WTC11 (cell line): ENCODE data around the gene LRRC1. TPM values are rescaled to one million over a fixed set of nuclear protein-coding genes. Genes with fewer than 3 reads are reported as not detected.

Source experiments
- ATAC-seq: fragments of 200-7000 bp; cut with Tn5 transposase; 2 replicates; pipeline ENCODE4 v1.10.0; 2021; ENCODE audit warnings: mild to moderate bottlenecking, moderate library complexity
- CTCF ChIA-PET: fragments of 300-600 bp; sonication (Branson Sonifier 250); formaldehyde crosslinking; loops from one replicate; lab custom pipeline; 2021; ENCODE audit warnings: antibody characterized with exemption; lab: Charles Lee
- POLR2A ChIA-PET: fragments of 350-600 bp; sonication (Branson Sonifier 250); formaldehyde crosslinking; loops from one replicate; lab custom pipeline; 2021; ENCODE audit warnings: antibody characterized with exemption; lab: Charles Lee
- DNase-seq: peaks from one replicate; pipeline ENCODE4 v3.0.0; 2021; ENCODE audit warnings: low spot score
- H3K27ac Mint-ChIP-seq: 2 replicates; pipeline ENCODE4 v1.8.0; 2021; ENCODE audit warnings: mixed read lengths
- H3K27me3 Mint-ChIP-seq: 2 replicates; pipeline ENCODE4 v1.8.0; 2021; ENCODE audit warnings: low read depth, mild to moderate bottlenecking, moderate library complexity, mixed read lengths
- H3K36me3 Mint-ChIP-seq: 2 replicates; pipeline ENCODE4 v1.8.0; 2021; ENCODE audit warnings: mixed read lengths
- H3K4me1 Mint-ChIP-seq: 2 replicates; pipeline ENCODE4 v1.8.0; 2022; ENCODE audit warnings: mixed read lengths
- H3K4me3 Mint-ChIP-seq: 2 replicates; pipeline ENCODE4 v1.8.0; 2021; ENCODE audit warnings: mild to moderate bottlenecking, moderate library complexity, mixed read lengths
- H3K9me3 Mint-ChIP-seq: 2 replicates; pipeline ENCODE4 v1.8.0; 2021; ENCODE audit warnings: mixed read lengths
- ATF1 ChIP-seq: sonication (generic); formaldehyde crosslinking; IDR thresholded peaks from 2 replicates; pipeline ENCODE4 v1.8.1; 2023; ENCODE audit warnings: mild to moderate bottlenecking, moderate library complexity, missing genetic modification reagents
- CREM ChIP-seq: sonication (generic); formaldehyde crosslinking; IDR thresholded peaks from 2 replicates; pipeline ENCODE4 v1.8.1; 2022; ENCODE audit warnings: mild to moderate bottlenecking, missing genetic modification reagents, moderate library complexity
- ETV6 ChIP-seq: sonication (generic); formaldehyde crosslinking; IDR thresholded peaks from 2 replicates; pipeline ENCODE4 v1.8.1; 2022; ENCODE audit warnings: mild to moderate bottlenecking, missing genetic modification reagents
- FOXJ3 ChIP-seq: sonication (generic); formaldehyde crosslinking; IDR thresholded peaks from 2 replicates; pipeline ENCODE4 v1.9.0; 2021; ENCODE audit warnings: missing genetic modification reagents, mild to moderate bottlenecking, borderline replicate concordance
- GABPB1 ChIP-seq: sonication (generic); formaldehyde crosslinking; IDR thresholded peaks from 2 replicates; pipeline ENCODE4 v1.8.1; 2023; ENCODE audit warnings: mild to moderate bottlenecking, missing genetic modification reagents
- JUN ChIP-seq: sonication (generic); formaldehyde crosslinking; IDR thresholded peaks from 2 replicates; pipeline ENCODE4 v1.8.0; 2023; ENCODE audit warnings: mild to moderate bottlenecking, missing genetic modification reagents
- NFATC4 ChIP-seq: fragments of 250-450 bp; sonication (Bioruptor Pico); IDR thresholded peaks from 2 replicates; pipeline ENCODE4 v1.9.0; 2021; ENCODE audit warnings: mild to moderate bottlenecking
- NFE2L1 ChIP-seq: sonication (generic); formaldehyde crosslinking; IDR thresholded peaks from 2 replicates; pipeline ENCODE4 v1.8.1; 2023; ENCODE audit warnings: missing genetic modification reagents
- NFYB ChIP-seq: sonication (generic); formaldehyde crosslinking; conservative IDR thresholded peaks from 2 replicates; pipeline ENCODE4 v1.8.0; 2022; ENCODE audit warnings: low read depth, missing genetic modification reagents
- PRRX2 ChIP-seq: fragments of 250-450 bp; sonication (Bioruptor Pico); IDR thresholded peaks from 2 replicates; pipeline ENCODE4 v1.8.0; 2021; ENCODE audit warnings: mild to moderate bottlenecking
- SOX15 ChIP-seq: fragments of 250-450 bp; sonication (Bioruptor Pico); IDR thresholded peaks from 2 replicates; pipeline ENCODE4 v1.9.0; 2021; ENCODE audit warnings: mild to moderate bottlenecking
- TP53 ChIP-seq: sonication (generic); formaldehyde crosslinking; IDR thresholded peaks from 2 replicates; pipeline ENCODE4 v1.8.1; 2023; ENCODE audit warnings: mild to moderate bottlenecking, missing genetic modification reagents
- ZBTB43 ChIP-seq: sonication (generic); formaldehyde crosslinking; IDR thresholded peaks from 2 replicates; pipeline ENCODE4 v1.8.1; 2023; ENCODE audit warnings: mild to moderate bottlenecking, missing genetic modification reagents
- ZNF121 ChIP-seq: sonication (generic); formaldehyde crosslinking; IDR thresholded peaks from 2 replicates; pipeline ENCODE4 v1.8.0; 2023; ENCODE audit warnings: missing genetic modification reagents
- ZNF396 ChIP-seq: fragments of 250-450 bp; sonication (Bioruptor Pico); IDR thresholded peaks from 2 replicates; pipeline ENCODE4 v1.8.0; 2021; ENCODE audit warnings: mild to moderate bottlenecking, moderate library complexity, borderline replicate concordance
- ZNF423 ChIP-seq: fragments of 250-450 bp; sonication (Bioruptor Pico); IDR thresholded peaks from 2 replicates; pipeline ENCODE4 v2.1.2; 2022; ENCODE audit warnings: mild to moderate bottlenecking, moderate library complexity
- ZNF532 ChIP-seq: fragments of 250-450 bp; sonication (Bioruptor Pico); IDR thresholded peaks from 2 replicates; pipeline ENCODE4 v1.9.0; 2021; ENCODE audit warnings: mild to moderate bottlenecking, borderline replicate concordance
- total RNA-seq: library from RNA; stranded (reverse); gene quantifications from 3 replicates; pipeline ENCODE4 v1.2.3, GENCODE V29; 2021
- TF ChIP-seq, protein P1 (sequence below): sonication (generic); formaldehyde crosslinking; IDR thresholded peaks from 2 replicates; pipeline ENCODE4 v1.8.0; 2023; ENCODE audit warnings: mild to moderate bottlenecking, missing genetic modification reagents

The LRRC1 gene
- total RNA-seq, 1 experiment from 2014 or later, result 12.7 TPM

DNA sequence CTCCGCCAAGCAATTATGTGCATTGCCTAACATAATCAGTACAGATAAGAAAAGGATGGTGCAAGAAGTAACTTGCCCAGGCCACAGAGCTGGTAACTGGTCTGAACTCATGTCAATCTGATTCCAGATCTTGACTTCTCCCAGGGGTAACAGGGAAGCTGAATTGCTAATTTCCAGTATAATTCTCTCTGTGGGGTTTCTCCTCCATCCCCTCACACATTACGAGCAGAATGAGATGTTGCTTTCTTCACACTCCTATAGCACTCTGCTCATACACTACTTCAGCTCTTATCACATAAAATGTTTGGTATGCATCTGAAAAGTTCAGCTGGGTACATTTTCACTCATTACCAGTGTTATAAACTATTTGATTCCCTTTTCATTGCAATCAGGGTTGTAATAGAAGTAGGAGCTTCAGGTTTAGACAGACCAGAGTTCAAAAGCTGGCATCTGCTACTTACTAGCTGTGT, 24.0 kb upstream of the LRRC1 start:
- Mint-ChIP-seq H3K4me1 (peaks cover 16% of the 10 kb centered on the region), H3K27me3 (peaks cover under 1% of the 10 kb centered on the region; the same call in 1 of the 2 replicates), H3K27ac (no peak overlapping the region), H3K4me3 (no peak overlapping the region), H3K9me3 (peaks cover 28% of the 10 kb centered on the region), H3K36me3 (peaks cover 26% of the 10 kb centered on the region)
- ChIA-PET POLR2A (interaction anchor here (0.6 to 1.6 kb wide), 2 partner anchors 24 to 589 kb away, joined by 4 to 5 read pairs; partner anchors contain the start of gene LRRC1), CTCF (interaction anchor here (1.2 to 2.9 kb wide), 6 partner anchors 24 to 185 kb away, joined by 3 to 11 read pairs (median 6); partner anchors contain the start of gene LRRC1)
- TF ChIP-seq SOX15 (CRISPR knock-in tag) (no peak), NFE2L1 (CRISPR knock-in tag) (no peak)
- ATAC-seq, result no peak
- DNase-seq, result no peak

- Mint-ChIP-seq H3K4me3 (no peak overlapping the region), H3K27me3 (peaks cover 5% of the 10 kb centered on the region; the same call in 1 of the 2 replicates), H3K4me1 (peaks cover 16% of the 10 kb centered on the region), H3K27ac (no peak overlapping the region), H3K9me3 (peaks cover 36% of the 10 kb centered on the region), H3K36me3 (peaks cover 26% of the 10 kb centered on the region)
- TF ChIP-seq NFYB (no peak), TP53 (no peak), ZNF396 (CRISPR knock-in tag) (no peak), ZBTB43 (no peak), GABPB1 (CRISPR knock-in tag) (no peak), ZNF423 (no peak), NFATC4 (CRISPR knock-in tag) (no peak), ETV6 (CRISPR knock-in tag) (no peak), FOXJ3 (CRISPR knock-in tag) (no peak), ZNF532 (no peak), PRRX2 (CRISPR knock-in tag) (no peak), ZNF121 (CRISPR knock-in tag) (no peak), ATF1 (CRISPR knock-in tag) (no peak), JUN (no peak), CREM (CRISPR knock-in tag) (no peak)
- TF ChIP-seq, protein P1, sequence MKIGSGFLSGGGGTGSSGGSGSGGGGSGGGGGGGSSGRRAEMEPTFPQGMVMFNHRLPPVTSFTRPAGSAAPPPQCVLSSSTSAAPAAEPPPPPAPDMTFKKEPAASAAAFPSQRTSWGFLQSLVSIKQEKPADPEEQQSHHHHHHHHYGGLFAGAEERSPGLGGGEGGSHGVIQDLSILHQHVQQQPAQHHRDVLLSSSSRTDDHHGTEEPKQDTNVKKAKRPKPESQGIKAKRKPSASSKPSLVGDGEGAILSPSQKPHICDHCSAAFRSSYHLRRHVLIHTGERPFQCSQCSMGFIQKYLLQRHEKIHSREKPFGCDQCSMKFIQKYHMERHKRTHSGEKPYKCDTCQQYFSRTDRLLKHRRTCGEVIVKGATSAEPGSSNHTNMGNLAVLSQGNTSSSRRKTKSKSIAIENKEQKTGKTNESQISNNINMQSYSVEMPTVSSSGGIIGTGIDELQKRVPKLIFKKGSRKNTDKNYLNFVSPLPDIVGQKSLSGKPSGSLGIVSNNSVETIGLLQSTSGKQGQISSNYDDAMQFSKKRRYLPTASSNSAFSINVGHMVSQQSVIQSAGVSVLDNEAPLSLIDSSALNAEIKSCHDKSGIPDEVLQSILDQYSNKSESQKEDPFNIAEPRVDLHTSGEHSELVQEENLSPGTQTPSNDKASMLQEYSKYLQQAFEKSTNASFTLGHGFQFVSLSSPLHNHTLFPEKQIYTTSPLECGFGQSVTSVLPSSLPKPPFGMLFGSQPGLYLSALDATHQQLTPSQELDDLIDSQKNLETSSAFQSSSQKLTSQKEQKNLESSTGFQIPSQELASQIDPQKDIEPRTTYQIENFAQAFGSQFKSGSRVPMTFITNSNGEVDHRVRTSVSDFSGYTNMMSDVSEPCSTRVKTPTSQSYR, result no peak
- no peak for DNase-seq
- ChIA-PET CTCF (interaction anchor here (1.2 to 2.9 kb wide), 3 partner anchors 22 to 44 kb away, joined by 3 to 10 read pairs (median 7); partner anchors contain the start of gene LRRC1), POLR2A (no interaction called here)
- no peak for ATAC-seq
Measured at GRCh38 chr6:53771785-53772624, 22.8 kb upstream of the LRRC1 start.
